ENCODE measurements around the gene PCDHGA1. TPM values are rescaled to one million over a fixed set of nuclear protein-coding genes. Genes with fewer than 3 reads are reported as not detected.

The PCDHGA1 gene
- total RNA-seq, 1 experiment from 2014 or later, result 0.04 TPM

- no peaks in the 10 kb centered on the region for H3K9me3 ChIP-seq (ENCODE audit: low read length)
- ChIA-PET CTCF (no interaction called here), POLR2A (ENCODE audit: unreplicated experiment) (no interaction called here)
- H3K36me3 ChIP-seq (ENCODE audit: low read depth, low read length), result no peaks in the 10 kb centered on the region
- no peak for ATAC-seq
- intact Hi-C loops (cut with micrococcal nuclease), result no loop called here
- H3F3A ChIP-seq (ENCODE audit: low read length, unreplicated experiment), result no peaks in the 10 kb centered on the region
- no peak overlapping the region for H3K27ac ChIP-seq (ENCODE audit: low read length)
- no peak overlapping the region for H3K4me2 ChIP-seq (ENCODE audit: low read length)
- DNase-seq, result no peak
- H3K4me1 ChIP-seq (ENCODE audit: insufficient read depth, low read length), result peaks cover 15% of the 10 kb centered on the region; the same call in 1 of the 2 replicates
- no peak for TF ChIP-seq EZH2 (IDR thresholded peaks at IDR 0.05; ENCODE audit: low read length, unreplicated experiment)
- TF ChIP-seq EZH2phosphoT487 (IDR thresholded peaks at IDR 0.05; ENCODE audit: borderline replicate concordance, low read length), result no peak
- TF ChIP-seq CTCF (conservative IDR thresholded peaks at IDR 0.05; ENCODE audit: low read depth, low read length), result no peak
- H3K9me2 ChIP-seq (replicated peaks; ENCODE audit: low read length), result no peaks in the 10 kb centered on the region
- no peak overlapping the region for H3K4me3 ChIP-seq (ENCODE audit: low read length)
- no TSS peak for BruUV-seq (replicated peaks)
- H2AFZ ChIP-seq (ENCODE audit: low read length), result no peak overlapping the region
- H3K79me2 ChIP-seq (ENCODE audit: low read length), result no peaks in the 10 kb centered on the region
- H4K20me1 ChIP-seq (ENCODE audit: low read length), result no peaks in the 10 kb centered on the region
- no peak overlapping the region for H3K9ac ChIP-seq (ENCODE audit: low read length)
- H3K27me3 ChIP-seq (ENCODE audit: low read length), result no peaks in the 10 kb centered on the region
Observed at GRCh38 chr5:141491323-141492167, 161.2 kb downstream of the PCDHGA1 start.

GRCh38 chr5:141492168-141492885 is 162.0 kb downstream of the PCDHGA1 start:
- Histone ChIP-seq H4K20me1 (ENCODE audit: low read length) (no peaks in the 10 kb centered on the region), H3K9me3 (ENCODE audit: low read length) (no peaks in the 10 kb centered on the region), H3K4me1 (ENCODE audit: insufficient read depth, low read length) (peaks cover 15% of the 10 kb centered on the region; the same call in 1 of the 2 replicates), H3K9ac (ENCODE audit: low read length) (no peak overlapping the region), H2AFZ (ENCODE audit: low read length) (no peak overlapping the region), H3F3A (ENCODE audit: low read length, unreplicated experiment) (no peaks in the 10 kb centered on the region), H3K4me2 (ENCODE audit: low read length) (no peak overlapping the region), H3K4me3 (ENCODE audit: low read length) (no peak overlapping the region), H3K79me2 (ENCODE audit: low read length) (no peaks in the 10 kb centered on the region), H3K9me2 (replicated peaks; ENCODE audit: low read length) (no peaks in the 10 kb centered on the region), H3K27me3 (ENCODE audit: low read length) (no peaks in the 10 kb centered on the region), H3K27ac (ENCODE audit: low read length) (no peak overlapping the region), H3K36me3 (ENCODE audit: low read depth, low read length) (no peaks in the 10 kb centered on the region)
- TF ChIP-seq EZH2phosphoT487 (IDR thresholded peaks at IDR 0.05; ENCODE audit: borderline replicate concordance, low read length), result no peak
- TF ChIP-seq CTCF (conservative IDR thresholded peaks at IDR 0.05; ENCODE audit: low read depth, low read length), result no peak
- TF ChIP-seq EZH2 (IDR thresholded peaks at IDR 0.05; ENCODE audit: low read length, unreplicated experiment), result no peak
- ChIA-PET POLR2A (ENCODE audit: unreplicated experiment) (no interaction called here), CTCF (no interaction called here)
- BruUV-seq (replicated peaks), result no TSS peak
- intact Hi-C loops (cut with micrococcal nuclease), result no loop called here
- DNase-seq (no peak), ATAC-seq (no peak)
